Muscle of back (tissue), 11 donors: ENCODE results near the gene TLE1. TPM values are rescaled to one million over a fixed set of nuclear protein-coding genes. Genes with fewer than 3 reads are reported as not detected.

Experiments used
- DNase-seq, 3 donors: peaks; one replicate each; pipeline versions ENCODE4 v3.0.0 to v3.0.0-alpha.2; 2013
- polyA plus RNA-seq, 10 donors: library from polyadenylated mRNA; unstranded; fragments of 120-200 nt; gene quantifications; one replicate each; pipeline ENCODE4 v1.2.1, GENCODE V29; 2013; ENCODE audit not compliant: insufficient read length in 10 of 10

The TLE1 gene
- polyA plus RNA-seq, 10 donors: 48.3 to 65.7 (median 54.9) TPM

- peak in 1 of 3 donors; percentile 69 for DNase-seq
Measured at GRCh38 chr9:81578606-81579005, 110.7 kb downstream of the TLE1 start.

GRCh38 chr9:81575956-81576355, 113.4 kb downstream of the TLE1 start:
- DNase-seq: no peak

- DNase-seq: peak in 1 of 3 donors; percentile 53
Measured at GRCh38 chr9:81574405-81574804, 114.9 kb downstream of the TLE1 start.

- DNase-seq: no peak
Measured at GRCh38 chr9:81573415-81574321, 115.7 kb downstream of the TLE1 start.

- no peak for DNase-seq
Measured at GRCh38 chr9:81570083-81570482, 119.3 kb downstream of the TLE1 start.

- DNase-seq: no peak
Measured at GRCh38 chr9:81566074-81566698, 123.2 kb downstream of the TLE1 start.

- DNase-seq: no peak
Measured at GRCh38 chr9:81565609-81566008, 123.7 kb downstream of the TLE1 start.

- DNase-seq: no peak
Measured at GRCh38 chr9:81565144-81565543, 124.2 kb downstream of the TLE1 start.

GRCh38 chr9:81564632-81565031, 124.7 kb downstream of the TLE1 start:
- peak in 1 of 3 donors; percentile 25 for DNase-seq

- DNase-seq: no peak
Measured at GRCh38 chr9:81563739-81564138, 125.6 kb downstream of the TLE1 start.

- no peak for DNase-seq
Measured at GRCh38 chr9:81563020-81563407, 126.3 kb downstream of the TLE1 start.

- no peak for DNase-seq
Measured at GRCh38 chr9:81562231-81563019, 126.9 kb downstream of the TLE1 start.

- no peak for DNase-seq
Measured at GRCh38 chr9:81560851-81561732, 128.3 kb downstream of the TLE1 start.

GRCh38 chr9:81559709-81560108, 129.6 kb downstream of the TLE1 start:
- DNase-seq: peak in 1 of 3 donors; percentile 91

GRCh38 chr9:81559197-81559596, 130.2 kb downstream of the TLE1 start:
- DNase-seq: no peak

- peak; percentile 82 to 92 (median 91) for DNase-seq
Measured at GRCh38 chr9:81558091-81558830, 131.1 kb downstream of the TLE1 start.

- DNase-seq: peak in 2 of 3 donors; percentile 62 to 68
Measured at GRCh38 chr9:81557452-81558090, 131.8 kb downstream of the TLE1 start.

- DNase-seq: no peak
Measured at GRCh38 chr9:81556923-81557322, 132.4 kb downstream of the TLE1 start.

GRCh38 chr9:81552581-81552991, 136.8 kb downstream of the TLE1 start:
- peak in 2 of 3 donors; percentile 75 to 90 for DNase-seq

- no peak for DNase-seq
Measured at GRCh38 chr9:81550207-81550583, 139.2 kb downstream of the TLE1 start.
